ENCODE measurements around the gene CACNA2D2. TPM values are rescaled to one million over a fixed set of nuclear protein-coding genes. Genes with fewer than 3 reads are reported as not detected.

Gene CACNA2D2
- total and polyA plus RNA-seq, 4 donors = 0.10 to 0.19 (median 0.15) TPM

- 76% methylated on average over 5 of the region's 5 CpGs for WGBS
- H3K27ac ChIP-seq (ENCODE audit: low read depth in 1 of 2, low read length in 2 of 2) = no peak overlapping the region
- TF ChIP-seq ZBTB33 (IDR thresholded peaks at IDR 0.05) (no peak), FOXA2 (IDR thresholded peaks at IDR 0.05) (no peak), CTCF (IDR thresholded peaks at IDR 0.05; ENCODE audit: low read depth, low read length, missing input control) (no peak), FOXA1 (IDR thresholded peaks at IDR 0.05) (no peak), REST (IDR thresholded peaks at IDR 0.05) (no peak), HNF4G (IDR thresholded peaks at IDR 0.05) (no peak), YY1 (IDR thresholded peaks at IDR 0.05) (no peak), RXRA (IDR thresholded peaks at IDR 0.05) (no peak), RAD21 (IDR thresholded peaks at IDR 0.05) (no peak), ATF3 (IDR thresholded peaks at IDR 0.05) (no peak), NR2F2 (IDR thresholded peaks at IDR 0.05) (no peak), SP1 (IDR thresholded peaks at IDR 0.05) (no peak), JUND (IDR thresholded peaks at IDR 0.05) (no peak), EGR1 (IDR thresholded peaks at IDR 0.05; ENCODE audit: low read depth in 2 of 2) (no peak)
- H3K9ac ChIP-seq (ENCODE audit: low read depth in 1 of 2, low read length in 2 of 2) = no peak overlapping the region
- H3K9me3 ChIP-seq (ENCODE audit: control insufficient read depth in 4 of 4, low read length in 3 of 4) = no peaks in the 10 kb centered on the region
- H3K36me3 ChIP-seq (ENCODE audit: control insufficient read depth in 4 of 4, insufficient read depth in 3 of 4, low read depth in 1 of 4, low read length in 3 of 4) = no peaks in the 10 kb centered on the region
- H3K27me3 ChIP-seq (ENCODE audit: control insufficient read depth in 4 of 4, insufficient read depth in 4 of 4, low read length in 3 of 4) = no peaks in the 10 kb centered on the region
- H3K4me1 ChIP-seq (ENCODE audit: control insufficient read depth in 4 of 4, insufficient read depth in 4 of 4, low read length in 3 of 4) = no peaks in the 10 kb centered on the region
- H3K4me3 ChIP-seq (ENCODE audit: low read depth in 1 of 3, low read length in 3 of 3) = no peak overlapping the region
- DNase-seq (ENCODE audit: low spot score) = no peak
Measured at GRCh38 chr3:50491023-50491422, 12.4 kb downstream of the CACNA2D2 start.

GRCh38 chr3:50490424-50490823, 13.0 kb downstream of the CACNA2D2 start:
- 84% methylated on average over 1 of the region's 1 CpG for WGBS
- no peak overlapping the region for H3K4me3 ChIP-seq (ENCODE audit: low read depth in 1 of 3, low read length in 3 of 3)
- no peaks in the 10 kb centered on the region for H3K27me3 ChIP-seq (ENCODE audit: control insufficient read depth in 4 of 4, insufficient read depth in 4 of 4, low read length in 3 of 4)
- no peaks in the 10 kb centered on the region for H3K4me1 ChIP-seq (ENCODE audit: control insufficient read depth in 4 of 4, insufficient read depth in 4 of 4, low read length in 3 of 4)
- no peak for DNase-seq (ENCODE audit: low spot score)
- TF ChIP-seq ZBTB33 (IDR thresholded peaks at IDR 0.05) (no peak), FOXA2 (IDR thresholded peaks at IDR 0.05) (no peak), YY1 (IDR thresholded peaks at IDR 0.05) (no peak), NR2F2 (IDR thresholded peaks at IDR 0.05) (no peak), TAF1 (conservative IDR thresholded peaks at IDR 0.05) (no peak), CTCF (IDR thresholded peaks at IDR 0.05; ENCODE audit: low read depth, low read length, missing input control) (no peak), GABPA (IDR thresholded peaks at IDR 0.05 in 1 of 2, conservative IDR thresholded peaks at IDR 0.05 in 1 of 2) (no peak), RXRA (IDR thresholded peaks at IDR 0.05) (no peak), ATF3 (IDR thresholded peaks at IDR 0.05) (no peak), HNF4G (IDR thresholded peaks at IDR 0.05) (no peak), HNF4A (conservative IDR thresholded peaks at IDR 0.05) (no peak), EGR1 (IDR thresholded peaks at IDR 0.05; ENCODE audit: low read depth in 2 of 2) (no peak), RAD21 (IDR thresholded peaks at IDR 0.05) (no peak), MAX (IDR thresholded peaks at IDR 0.05) (no peak), JUND (IDR thresholded peaks at IDR 0.05) (no peak)
- no peaks in the 10 kb centered on the region for H3K36me3 ChIP-seq (ENCODE audit: control insufficient read depth in 4 of 4, insufficient read depth in 3 of 4, low read depth in 1 of 4, low read length in 3 of 4)
- H3K9me3 ChIP-seq (ENCODE audit: control insufficient read depth in 4 of 4, low read length in 3 of 4) = no peaks in the 10 kb centered on the region
- H3K9ac ChIP-seq (ENCODE audit: low read depth in 1 of 2, low read length in 2 of 2) = no peak overlapping the region
- no peak overlapping the region for H3K27ac ChIP-seq (ENCODE audit: low read depth in 1 of 2, low read length in 2 of 2)

Measured in liver (tissue), 9 donors.